PFSK-1 (cell line): ENCODE results near the gene COL9A1.

Experiments used
- POLR2AphosphoS5 ChIP-seq: IDR thresholded peaks from 2 replicates; pipeline ENCODE4 v1.6.1; 2012; ENCODE audit warnings: low read depth, mild to moderate bottlenecking, control low read depth, low read length, moderate library complexity
- SIN3A ChIP-seq: IDR thresholded peaks from 2 replicates; pipeline ENCODE4 v1.6.1; 2012; ENCODE audit warnings: mild to moderate bottlenecking, low read length, moderate library complexity, borderline replicate concordance; ENCODE audit not compliant: insufficient read depth
- TAF1 ChIP-seq: IDR thresholded peaks from 2 replicates; pipeline ENCODE4 v1.6.1; 2012; ENCODE audit warnings: low read length, control low read depth, borderline replicate concordance; ENCODE audit not compliant: insufficient read depth
- TF ChIP-seq, protein P1 (sequence below), 2 experiments: IDR thresholded peaks; 2 replicates each; pipeline versions ENCODE4 v1.6.1 to v1.8.0; 2011 to 2012; ENCODE audit warnings: low read depth in 2 of 2, low read length in 2 of 2, control low read depth in 1 of 2, inconsistent platforms in 1 of 2, mild to moderate bottlenecking in 1 of 2, moderate library complexity in 1 of 2; ENCODE audit not compliant: insufficient read depth in 1 of 2

DNA sequence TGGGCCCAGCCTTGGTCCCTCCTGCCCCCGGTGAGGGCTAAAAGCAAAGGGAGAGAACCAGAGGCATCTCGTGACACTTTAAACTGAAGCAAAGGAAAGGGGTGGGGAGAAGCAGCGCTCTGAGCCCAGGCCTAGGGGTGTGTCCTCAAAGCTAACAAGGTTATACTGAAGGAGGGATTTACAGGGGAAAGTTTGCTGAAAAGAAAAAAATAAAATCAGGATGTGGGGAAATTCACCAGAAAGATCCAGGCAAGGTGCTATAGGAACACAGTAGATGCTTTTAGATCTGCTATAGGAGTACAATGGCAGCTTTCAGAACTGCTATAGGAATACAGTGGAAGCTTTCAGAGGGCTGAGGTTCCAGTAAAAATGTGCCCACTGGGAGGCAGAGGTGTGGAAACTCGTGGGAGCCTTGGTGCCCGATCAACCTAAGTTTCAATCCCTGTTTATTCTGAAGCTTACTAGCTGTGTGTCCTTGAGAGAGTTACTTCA lies at the start of gene COL9A1:
- TF ChIP-seq, protein P1, sequence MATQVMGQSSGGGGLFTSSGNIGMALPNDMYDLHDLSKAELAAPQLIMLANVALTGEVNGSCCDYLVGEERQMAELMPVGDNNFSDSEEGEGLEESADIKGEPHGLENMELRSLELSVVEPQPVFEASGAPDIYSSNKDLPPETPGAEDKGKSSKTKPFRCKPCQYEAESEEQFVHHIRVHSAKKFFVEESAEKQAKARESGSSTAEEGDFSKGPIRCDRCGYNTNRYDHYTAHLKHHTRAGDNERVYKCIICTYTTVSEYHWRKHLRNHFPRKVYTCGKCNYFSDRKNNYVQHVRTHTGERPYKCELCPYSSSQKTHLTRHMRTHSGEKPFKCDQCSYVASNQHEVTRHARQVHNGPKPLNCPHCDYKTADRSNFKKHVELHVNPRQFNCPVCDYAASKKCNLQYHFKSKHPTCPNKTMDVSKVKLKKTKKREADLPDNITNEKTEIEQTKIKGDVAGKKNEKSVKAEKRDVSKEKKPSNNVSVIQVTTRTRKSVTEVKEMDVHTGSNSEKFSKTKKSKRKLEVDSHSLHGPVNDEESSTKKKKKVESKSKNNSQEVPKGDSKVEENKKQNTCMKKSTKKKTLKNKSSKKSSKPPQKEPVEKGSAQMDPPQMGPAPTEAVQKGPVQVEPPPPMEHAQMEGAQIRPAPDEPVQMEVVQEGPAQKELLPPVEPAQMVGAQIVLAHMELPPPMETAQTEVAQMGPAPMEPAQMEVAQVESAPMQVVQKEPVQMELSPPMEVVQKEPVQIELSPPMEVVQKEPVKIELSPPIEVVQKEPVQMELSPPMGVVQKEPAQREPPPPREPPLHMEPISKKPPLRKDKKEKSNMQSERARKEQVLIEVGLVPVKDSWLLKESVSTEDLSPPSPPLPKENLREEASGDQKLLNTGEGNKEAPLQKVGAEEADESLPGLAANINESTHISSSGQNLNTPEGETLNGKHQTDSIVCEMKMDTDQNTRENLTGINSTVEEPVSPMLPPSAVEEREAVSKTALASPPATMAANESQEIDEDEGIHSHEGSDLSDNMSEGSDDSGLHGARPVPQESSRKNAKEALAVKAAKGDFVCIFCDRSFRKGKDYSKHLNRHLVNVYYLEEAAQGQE (IDR thresholded peaks at IDR 0.05; ENCODE audit: insufficient read depth in 1 of 2, low read depth in 2 of 2, low read length in 2 of 2): no peak
- TF ChIP-seq POLR2AphosphoS5 (no peak), TAF1 (no peak), SIN3A (no peak)
